Panc1 (cell line): Measurements from ENCODE around the gene LGR4.

Experiments used
- POLR2AphosphoS5 ChIP-seq: IDR thresholded peaks from 2 replicates; pipeline ENCODE4 v1.6.1; 2012; ENCODE audit warnings: mild to moderate bottlenecking, low read depth, low read length, moderate library complexity
- TF ChIP-seq, protein P1 (sequence below): fragments of 450-650 bp; IDR thresholded peaks from 2 replicates; pipeline ENCODE4 v1.5.1; 2017; ENCODE audit warnings: mild to moderate bottlenecking

DNA sequence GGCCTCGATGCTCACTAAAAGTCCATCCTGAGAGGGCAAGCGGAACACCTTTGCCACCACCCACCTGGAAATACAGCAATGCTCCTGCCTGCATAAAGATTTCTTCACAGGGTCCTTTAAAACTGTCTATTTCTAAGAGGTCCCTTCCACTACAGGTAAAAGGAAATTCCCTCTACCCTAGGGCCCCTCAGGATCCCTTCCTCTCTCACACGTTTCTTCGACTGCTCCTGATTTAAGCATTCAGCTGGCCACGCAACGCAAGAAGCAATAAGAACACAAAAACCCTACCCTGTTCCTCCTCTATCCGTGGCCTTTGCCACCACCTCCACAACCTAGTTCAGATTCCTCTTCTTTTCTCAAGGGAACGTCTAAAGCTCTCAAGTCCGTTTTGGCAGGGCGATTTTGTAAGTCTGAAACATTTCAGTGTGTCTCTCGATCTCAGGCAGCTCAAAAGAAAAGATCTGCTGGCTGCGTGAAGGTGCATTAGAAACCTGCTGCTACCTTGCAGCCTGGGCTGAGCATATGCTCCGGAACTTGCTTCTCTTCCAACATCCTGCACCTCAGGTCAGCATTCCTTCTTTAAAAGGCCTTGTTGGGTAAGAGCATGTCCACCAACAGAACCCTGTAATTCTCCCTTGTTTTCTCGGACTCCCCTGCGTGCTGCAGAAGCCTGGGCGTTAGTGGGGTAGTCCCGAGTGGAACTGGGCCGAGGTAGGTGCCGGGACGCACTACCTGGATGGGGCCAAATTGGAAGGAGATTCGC lies 1.6 kb downstream of the LGR4 start:
- TF ChIP-seq, protein P1, sequence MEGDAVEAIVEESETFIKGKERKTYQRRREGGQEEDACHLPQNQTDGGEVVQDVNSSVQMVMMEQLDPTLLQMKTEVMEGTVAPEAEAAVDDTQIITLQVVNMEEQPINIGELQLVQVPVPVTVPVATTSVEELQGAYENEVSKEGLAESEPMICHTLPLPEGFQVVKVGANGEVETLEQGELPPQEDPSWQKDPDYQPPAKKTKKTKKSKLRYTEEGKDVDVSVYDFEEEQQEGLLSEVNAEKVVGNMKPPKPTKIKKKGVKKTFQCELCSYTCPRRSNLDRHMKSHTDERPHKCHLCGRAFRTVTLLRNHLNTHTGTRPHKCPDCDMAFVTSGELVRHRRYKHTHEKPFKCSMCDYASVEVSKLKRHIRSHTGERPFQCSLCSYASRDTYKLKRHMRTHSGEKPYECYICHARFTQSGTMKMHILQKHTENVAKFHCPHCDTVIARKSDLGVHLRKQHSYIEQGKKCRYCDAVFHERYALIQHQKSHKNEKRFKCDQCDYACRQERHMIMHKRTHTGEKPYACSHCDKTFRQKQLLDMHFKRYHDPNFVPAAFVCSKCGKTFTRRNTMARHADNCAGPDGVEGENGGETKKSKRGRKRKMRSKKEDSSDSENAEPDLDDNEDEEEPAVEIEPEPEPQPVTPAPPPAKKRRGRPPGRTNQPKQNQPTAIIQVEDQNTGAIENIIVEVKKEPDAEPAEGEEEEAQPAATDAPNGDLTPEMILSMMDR = no peak
- TF ChIP-seq POLR2AphosphoS5 = no peak
